Duodenal mucosa (tissue), 2 donors: ENCODE measurements around the gene MRPS27.

ENCODE experiments used
- H3K27ac ChIP-seq: one replicate; pipeline ENCODE4 v1.7.0; 2013; ENCODE audit warnings: low read depth, low read length
- H3K27me3 ChIP-seq, 2 donors: one replicate each; pipeline ENCODE4 v1.7.0; 2013; ENCODE audit warnings: low read length in 2 of 2, control low read depth in 1 of 2; ENCODE audit not compliant: insufficient read depth in 2 of 2, control insufficient read depth in 1 of 2
- H3K36me3 ChIP-seq, 2 donors: one replicate each; pipeline ENCODE4 v1.7.0; 2013; ENCODE audit warnings: low read length in 2 of 2, control low read depth in 1 of 2; ENCODE audit not compliant: insufficient read depth in 2 of 2, control insufficient read depth in 1 of 2
- H3K4me1 ChIP-seq, 2 donors: one replicate each; pipeline ENCODE4 v1.7.0; 2013; ENCODE audit warnings: low read length in 2 of 2, control low read depth in 1 of 2; ENCODE audit not compliant: insufficient read depth in 2 of 2, control insufficient read depth in 1 of 2
- H3K4me3 ChIP-seq, 2 donors: one replicate each; pipeline ENCODE4 v1.7.0; 2013; ENCODE audit warnings: low read length in 2 of 2, low read depth in 1 of 2
- H3K9ac ChIP-seq, 2 donors: one replicate each; pipeline ENCODE4 v1.7.0; 2013; ENCODE audit warnings: low read length in 2 of 2, low read depth in 1 of 2
- H3K9me3 ChIP-seq, 2 donors: one replicate each; pipeline ENCODE4 v1.7.0; 2013; ENCODE audit warnings: low read length in 2 of 2, control low read depth in 1 of 2; ENCODE audit not compliant: control insufficient read depth in 1 of 2

The MRPS27 gene

GRCh38 chr5:72293495-72294055, 26.5 kb downstream of the MRPS27 start:
- Histone ChIP-seq H3K27ac (no peak overlapping the region), H3K4me1 (no peaks in the 10 kb centered on the region), H3K36me3 (peaks cover 6 to 13% of the 10 kb centered on the region in 2 donors), H3K27me3 (no peaks in the 10 kb centered on the region), H3K4me3 (no peak overlapping the region), H3K9me3 (no peaks in the 10 kb centered on the region), H3K9ac (no peak overlapping the region)

GRCh38 chr5:72292411-72292810, 27.6 kb downstream of the MRPS27 start:
- H3K4me1 ChIP-seq = no peaks in the 10 kb centered on the region
- H3K27ac ChIP-seq = no peak overlapping the region
- no peaks in the 10 kb centered on the region for H3K9me3 ChIP-seq
- no peaks in the 10 kb centered on the region for H3K27me3 ChIP-seq
- H3K36me3 ChIP-seq = peaks cover 6 to 18% of the 10 kb centered on the region in 2 donors
- H3K9ac ChIP-seq = no peak overlapping the region
- no peak overlapping the region for H3K4me3 ChIP-seq

- H3K36me3 ChIP-seq = peaks cover 6 to 18% of the 10 kb centered on the region in 2 donors
These were observed 28.4 kb downstream of the MRPS27 start for GRCh38 chr5:72291601-72292000.

GRCh38 chr5:72290356-72291133, 29.5 kb downstream of the MRPS27 start:
- Histone ChIP-seq H3K27ac (no peak overlapping the region), H3K9ac (no peak overlapping the region)

More at GRCh38 chr5:72291601-72292000, 28.4 kb downstream of the MRPS27 start:
- no peaks in the 10 kb centered on the region for H3K4me1 ChIP-seq
- no peaks in the 10 kb centered on the region for H3K27me3 ChIP-seq
- H3K4me3 ChIP-seq = no peak overlapping the region
- no peak overlapping the region for H3K9ac ChIP-seq
- no peaks in the 10 kb centered on the region for H3K9me3 ChIP-seq
- H3K27ac ChIP-seq = no peak overlapping the region

GRCh38 chr5:72288924-72289323, 31.1 kb downstream of the MRPS27 start:
- H3K4me3 ChIP-seq = no peak overlapping the region
- no peak overlapping the region for H3K9ac ChIP-seq
- H3K27ac ChIP-seq = no peak overlapping the region
- H3K36me3 ChIP-seq = peaks cover 3 to 16% of the 10 kb centered on the region in 2 donors
- H3K4me1 ChIP-seq = no peaks in the 10 kb centered on the region
- no peaks in the 10 kb centered on the region for H3K27me3 ChIP-seq
- no peaks in the 10 kb centered on the region for H3K9me3 ChIP-seq

More at GRCh38 chr5:72290356-72291133, 29.5 kb downstream of the MRPS27 start:
- H3K4me3 ChIP-seq = no peak overlapping the region
- H3K36me3 ChIP-seq = peaks cover 5 to 16% of the 10 kb centered on the region in 2 donors
- no peaks in the 10 kb centered on the region for H3K27me3 ChIP-seq
- H3K9me3 ChIP-seq = no peaks in the 10 kb centered on the region
- no peaks in the 10 kb centered on the region for H3K4me1 ChIP-seq

- Histone ChIP-seq H3K9ac (no peak overlapping the region), H3K4me1 (no peaks in the 10 kb centered on the region), H3K27ac (no peak overlapping the region), H3K9me3 (no peaks in the 10 kb centered on the region), H3K27me3 (no peaks in the 10 kb centered on the region), H3K4me3 (no peak overlapping the region), H3K36me3 (peaks cover 3 to 12% of the 10 kb centered on the region in 2 donors)
These were observed 33.2 kb downstream of the MRPS27 start for GRCh38 chr5:72286798-72287197.

GRCh38 chr5:72285424-72285821, 34.6 kb downstream of the MRPS27 start:
- Histone ChIP-seq H3K4me3 (no peak overlapping the region), H3K27me3 (no peaks in the 10 kb centered on the region), H3K27ac (no peak overlapping the region), H3K4me1 (no peaks in the 10 kb centered on the region), H3K9ac (no peak overlapping the region), H3K9me3 (no peaks in the 10 kb centered on the region), H3K36me3 (peaks cover 3 to 12% of the 10 kb centered on the region in 2 donors)

GRCh38 chr5:72284559-72285423, 35.2 kb downstream of the MRPS27 start:
- Histone ChIP-seq H3K27ac (no peak overlapping the region), H3K9me3 (no peaks in the 10 kb centered on the region), H3K9ac (no peak overlapping the region), H3K4me3 (no peak overlapping the region), H3K36me3 (peaks cover 3 to 12% of the 10 kb centered on the region in 2 donors), H3K4me1 (no peaks in the 10 kb centered on the region), H3K27me3 (no peaks in the 10 kb centered on the region)

- Histone ChIP-seq H3K27me3 (no peaks in the 10 kb centered on the region), H3K4me1 (no peaks in the 10 kb centered on the region), H3K4me3 (no peak overlapping the region), H3K9me3 (no peaks in the 10 kb centered on the region), H3K36me3 (peaks cover 6 to 9% of the 10 kb centered on the region in 2 donors), H3K27ac (no peak overlapping the region), H3K9ac (no peak overlapping the region)
These were observed 36.7 kb downstream of the MRPS27 start for GRCh38 chr5:72283358-72283757.

GRCh38 chr5:72282878-72283277, 37.2 kb downstream of the MRPS27 start:
- Histone ChIP-seq H3K27me3 (no peaks in the 10 kb centered on the region), H3K4me1 (no peaks in the 10 kb centered on the region), H3K9me3 (no peaks in the 10 kb centered on the region), H3K9ac (no peak overlapping the region), H3K36me3 (peaks cover 5 to 9% of the 10 kb centered on the region in 2 donors), H3K27ac (no peak overlapping the region), H3K4me3 (no peak overlapping the region)
